ENCODE data around the gene PLEKHF1. TPM values are rescaled to one million over a fixed set of nuclear protein-coding genes. Genes with fewer than 3 reads are reported as not detected.

The PLEKHF1 gene
- total RNA-seq, 4 donors from 2014 or later = 8.2 to 16.5 (median 9.0) TPM

GRCh38 chr19:29618871-29619270 is 46.4 kb upstream of the PLEKHF1 start:
- H3K27ac ChIP-seq = no peak overlapping the region
- H3K36me3 ChIP-seq = peaks cover 0 to 29% (median 0%) of the 10 kb centered on the region in 3 donors
- DNase-seq = no peak
- H3K4me1 ChIP-seq = no peaks in the 10 kb centered on the region
- no peaks in the 10 kb centered on the region for H3K27me3 ChIP-seq
- TF ChIP-seq, protein P1, sequence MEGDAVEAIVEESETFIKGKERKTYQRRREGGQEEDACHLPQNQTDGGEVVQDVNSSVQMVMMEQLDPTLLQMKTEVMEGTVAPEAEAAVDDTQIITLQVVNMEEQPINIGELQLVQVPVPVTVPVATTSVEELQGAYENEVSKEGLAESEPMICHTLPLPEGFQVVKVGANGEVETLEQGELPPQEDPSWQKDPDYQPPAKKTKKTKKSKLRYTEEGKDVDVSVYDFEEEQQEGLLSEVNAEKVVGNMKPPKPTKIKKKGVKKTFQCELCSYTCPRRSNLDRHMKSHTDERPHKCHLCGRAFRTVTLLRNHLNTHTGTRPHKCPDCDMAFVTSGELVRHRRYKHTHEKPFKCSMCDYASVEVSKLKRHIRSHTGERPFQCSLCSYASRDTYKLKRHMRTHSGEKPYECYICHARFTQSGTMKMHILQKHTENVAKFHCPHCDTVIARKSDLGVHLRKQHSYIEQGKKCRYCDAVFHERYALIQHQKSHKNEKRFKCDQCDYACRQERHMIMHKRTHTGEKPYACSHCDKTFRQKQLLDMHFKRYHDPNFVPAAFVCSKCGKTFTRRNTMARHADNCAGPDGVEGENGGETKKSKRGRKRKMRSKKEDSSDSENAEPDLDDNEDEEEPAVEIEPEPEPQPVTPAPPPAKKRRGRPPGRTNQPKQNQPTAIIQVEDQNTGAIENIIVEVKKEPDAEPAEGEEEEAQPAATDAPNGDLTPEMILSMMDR (IDR thresholded peaks at IDR 0.05) = no peak
- TF ChIP-seq POLR2A (IDR thresholded peaks at IDR 0.05) = no peak
- H3K4me3 ChIP-seq = no peak overlapping the region
- H3K9me3 ChIP-seq = no peaks in the 10 kb centered on the region

DNA sequence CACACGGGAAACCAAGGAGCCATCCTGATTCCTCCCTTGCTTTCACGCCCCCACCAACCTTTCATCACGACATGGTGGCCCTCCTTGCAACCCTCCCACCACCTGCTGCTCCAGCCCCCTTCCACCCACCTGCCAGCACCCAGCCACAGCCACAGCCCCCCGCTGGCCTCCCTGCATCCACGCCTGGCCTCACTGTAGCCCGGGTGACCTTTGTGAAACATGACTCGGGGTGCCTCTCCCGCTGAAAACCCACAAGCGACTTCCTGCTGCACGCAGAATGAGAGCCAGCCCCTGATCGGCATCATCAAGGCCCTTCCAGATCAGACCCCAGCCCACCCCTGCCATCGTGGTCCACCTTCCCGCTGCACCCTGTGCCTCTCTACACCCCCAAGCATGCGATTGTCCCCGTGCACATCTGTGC is 44.3 kb upstream of the PLEKHF1 start:
- Histone ChIP-seq H3K9me3 (no peaks in the 10 kb centered on the region), H3K27me3 (no peaks in the 10 kb centered on the region), H3K27ac (no peak overlapping the region), H3K4me3 (no peak overlapping the region), H3K36me3 (peaks cover 0 to 9% (median 0%) of the 10 kb centered on the region in 3 donors), H3K4me1 (no peaks in the 10 kb centered on the region)
- no peak for TF ChIP-seq POLR2A (IDR thresholded peaks at IDR 0.05)
- TF ChIP-seq, protein P1 (IDR thresholded peaks at IDR 0.05) = no peak
- no peak for DNase-seq

- Histone ChIP-seq H3K4me1 (no peaks in the 10 kb centered on the region), H3K27ac (peak overlapping the region in 1 of 4 donors; percentile 12), H3K4me3 (no peak overlapping the region), H3K36me3 (no peaks in the 10 kb centered on the region), H3K27me3 (no peaks in the 10 kb centered on the region), H3K9me3 (no peaks in the 10 kb centered on the region)
- DNase-seq = no peak
- TF ChIP-seq POLR2A (IDR thresholded peaks at IDR 0.05) = no peak
- TF ChIP-seq, protein P1 (IDR thresholded peaks at IDR 0.05) = no peak
Measured at GRCh38 chr19:29622166-29623070, 42.8 kb upstream of the PLEKHF1 start.

GRCh38 chr19:29623726-29624488 is 41.4 kb upstream of the PLEKHF1 start:
- Histone ChIP-seq H3K9me3 (no peaks in the 10 kb centered on the region), H3K4me3 (no peak overlapping the region), H3K27me3 (no peaks in the 10 kb centered on the region), H3K27ac (peak overlapping the region; percentile 22 to 45 (median 28)), H3K36me3 (no peaks in the 10 kb centered on the region), H3K4me1 (no peaks in the 10 kb centered on the region)
- DNase-seq = peak in 2 of 3 donors; percentile 48 to 51
- no peak for TF ChIP-seq POLR2A (IDR thresholded peaks at IDR 0.05)
- TF ChIP-seq, protein P1 (IDR thresholded peaks at IDR 0.05) = no peak

DNA sequence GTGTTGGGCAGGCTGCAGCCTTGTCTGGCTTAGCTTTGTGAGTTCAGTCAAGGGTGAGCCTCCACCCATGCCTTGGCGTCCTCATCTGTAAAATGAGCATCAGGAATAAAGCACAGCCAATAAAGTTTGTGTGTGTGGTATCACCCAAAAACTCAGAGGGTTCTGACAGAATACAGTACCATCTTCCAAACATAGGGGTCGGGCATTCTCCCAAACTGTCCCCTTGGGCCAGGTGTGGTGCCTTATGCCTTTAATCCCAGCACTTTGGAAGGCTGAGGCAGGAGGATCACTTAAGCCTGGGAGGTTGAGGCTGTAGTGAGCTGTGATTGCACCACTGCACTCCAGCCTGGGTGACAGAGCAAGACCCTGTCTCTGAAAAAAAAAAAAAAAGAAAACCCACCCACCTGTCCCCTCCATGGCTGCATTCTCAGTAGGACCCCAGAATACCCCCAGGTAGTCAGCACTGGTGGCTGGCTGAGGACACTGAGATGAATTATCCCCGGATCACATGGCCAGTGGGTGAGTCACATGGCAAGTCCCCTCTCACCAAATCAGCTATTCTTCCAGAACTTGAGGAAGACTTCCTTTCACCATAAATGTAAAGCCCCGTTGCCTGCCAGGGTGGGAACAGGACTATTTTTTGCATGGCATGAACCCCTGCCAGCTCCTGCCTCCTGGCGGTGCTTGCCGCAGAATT is 40.6 kb upstream of the PLEKHF1 start:
- peak overlapping the region in 3 of 4 donors; percentile 22 to 45 (median 25) for H3K27ac ChIP-seq
- no peaks in the 10 kb centered on the region for H3K27me3 ChIP-seq
- H3K36me3 ChIP-seq = no peaks in the 10 kb centered on the region
- no peaks in the 10 kb centered on the region for H3K9me3 ChIP-seq
- TF ChIP-seq POLR2A (IDR thresholded peaks at IDR 0.05) = no peak
- TF ChIP-seq, protein P1 (IDR thresholded peaks at IDR 0.05) = no peak
- H3K4me1 ChIP-seq = no peaks in the 10 kb centered on the region
- peak in 1 of 3 donors; percentile 7 for DNase-seq
- H3K4me3 ChIP-seq = no peak overlapping the region
